GM21619 (cell line): Measurements from ENCODE around the gene LGALS3BP.

Experiments used
- ATAC-seq: cut with Tn5 transposase; IDR thresholded peaks from one replicate; pipeline ENCODE4 v1.9.1; 2021; ENCODE audit not compliant: unreplicated experiment

LGALS3BP gene

DNA sequence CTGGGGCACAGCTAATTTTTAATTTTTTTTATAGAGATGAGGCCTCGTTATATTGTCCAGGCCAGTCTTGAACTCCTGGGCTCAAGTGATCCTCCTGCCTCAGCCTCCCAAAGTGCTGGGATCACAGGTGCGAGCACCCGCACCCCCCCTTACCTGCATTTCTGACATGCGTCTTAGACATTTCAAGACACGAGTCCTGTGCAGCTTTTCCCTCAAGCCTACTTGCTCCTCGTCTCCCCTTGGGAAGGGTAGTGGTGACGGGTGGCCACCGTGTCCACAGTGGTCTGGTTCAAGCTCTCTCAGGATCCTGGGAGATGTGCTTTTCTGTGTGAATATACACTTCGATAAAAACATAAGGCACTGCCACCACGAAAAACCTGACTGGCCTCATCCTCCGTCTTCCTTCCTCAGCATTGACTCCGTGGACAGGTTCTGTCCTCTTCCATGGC lies 20.2 kb upstream of the LGALS3BP start:
- no peak for ATAC-seq

DNA sequence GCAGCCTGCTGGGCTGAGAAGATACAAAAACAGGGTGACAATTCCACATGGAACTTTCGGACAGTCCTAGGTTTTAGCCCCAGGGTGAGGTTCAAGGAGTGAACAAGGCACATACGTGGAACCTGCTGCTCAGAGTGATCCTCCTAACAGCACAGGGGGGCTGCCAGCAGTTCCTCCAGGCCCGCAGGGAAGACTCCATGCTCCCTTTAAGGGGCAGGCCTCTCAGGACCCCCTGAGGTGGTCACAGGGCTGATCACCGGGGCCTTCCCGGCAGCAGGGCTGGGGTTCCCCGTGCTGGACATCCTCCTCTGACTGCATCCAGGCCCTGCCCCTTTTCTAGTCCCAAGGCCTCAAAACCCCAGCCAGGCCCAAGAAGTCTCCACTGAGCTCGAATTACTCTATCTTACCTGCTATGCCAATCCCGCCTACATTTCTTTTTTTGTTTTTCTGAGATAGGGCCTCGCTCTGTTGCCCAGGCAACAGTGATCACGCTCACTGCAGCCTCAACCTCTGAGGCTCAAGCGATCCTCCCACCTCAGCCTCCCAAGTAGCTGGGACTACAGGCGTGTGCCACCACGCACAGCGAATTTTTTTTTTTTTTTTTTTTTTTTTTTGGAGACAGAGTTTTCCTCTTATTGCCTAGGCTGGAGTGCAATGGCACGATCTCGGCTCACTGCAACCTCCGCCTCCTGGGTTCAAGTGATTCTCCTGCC lies 19.5 kb upstream of the LGALS3BP start:
- no peak for ATAC-seq

DNA sequence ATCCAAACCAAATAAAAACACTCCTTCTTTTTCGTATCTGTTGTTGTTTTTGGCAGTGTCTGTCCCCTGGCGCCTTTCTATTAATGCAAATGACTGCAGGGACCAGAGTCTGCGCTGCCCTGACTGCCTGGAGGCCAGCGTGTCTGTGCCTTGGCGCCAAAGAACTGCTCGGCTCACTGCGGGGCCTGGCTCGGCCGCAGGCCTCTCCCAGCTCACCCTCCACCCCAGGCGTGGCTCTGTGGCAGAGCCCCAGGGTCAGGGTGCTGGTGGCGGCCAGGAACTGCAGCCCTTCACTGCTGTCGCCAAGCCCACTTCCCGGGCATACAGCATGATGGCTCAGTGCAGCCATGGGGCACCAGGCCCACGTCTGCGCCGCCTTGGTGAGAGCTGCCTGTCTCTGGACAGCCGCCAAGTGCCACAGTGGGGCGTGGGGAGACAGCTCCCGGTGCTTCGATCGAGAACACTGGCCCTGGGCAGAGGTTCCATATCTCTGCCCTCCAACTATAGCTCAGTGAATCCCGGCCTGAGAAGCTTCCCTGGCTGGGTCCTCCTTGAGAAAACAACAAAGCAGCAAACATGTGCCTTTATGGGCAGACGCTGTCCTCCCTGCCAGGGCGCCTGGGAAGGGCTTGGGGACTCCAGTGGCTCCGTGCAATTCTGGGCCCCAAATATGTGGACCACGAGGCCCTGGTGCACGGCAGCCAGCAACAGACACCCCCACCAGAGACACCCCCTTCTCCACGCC lies 18.8 kb upstream of the LGALS3BP start:
- no peak for ATAC-seq

DNA sequence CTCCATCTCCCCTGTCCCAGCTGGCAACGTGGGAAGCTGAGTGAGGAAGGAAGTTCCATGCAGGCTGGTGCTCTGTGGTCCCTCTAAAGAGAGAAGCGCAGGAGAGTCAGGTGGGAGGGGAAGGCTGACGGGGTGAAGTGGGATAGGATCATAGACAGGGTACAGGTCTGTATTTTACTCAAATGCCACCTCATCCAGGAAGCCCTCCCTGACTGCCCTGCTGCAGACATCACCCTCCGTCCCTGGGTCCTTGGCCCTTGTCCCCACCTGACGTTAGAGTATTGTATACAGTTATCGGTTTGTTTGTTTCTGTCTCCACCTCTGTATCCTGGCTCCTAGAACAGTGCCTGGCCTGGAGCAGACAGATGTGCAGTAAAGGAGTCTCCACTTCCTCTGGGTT lies 18.2 kb upstream of the LGALS3BP start:
- no peak for ATAC-seq

DNA sequence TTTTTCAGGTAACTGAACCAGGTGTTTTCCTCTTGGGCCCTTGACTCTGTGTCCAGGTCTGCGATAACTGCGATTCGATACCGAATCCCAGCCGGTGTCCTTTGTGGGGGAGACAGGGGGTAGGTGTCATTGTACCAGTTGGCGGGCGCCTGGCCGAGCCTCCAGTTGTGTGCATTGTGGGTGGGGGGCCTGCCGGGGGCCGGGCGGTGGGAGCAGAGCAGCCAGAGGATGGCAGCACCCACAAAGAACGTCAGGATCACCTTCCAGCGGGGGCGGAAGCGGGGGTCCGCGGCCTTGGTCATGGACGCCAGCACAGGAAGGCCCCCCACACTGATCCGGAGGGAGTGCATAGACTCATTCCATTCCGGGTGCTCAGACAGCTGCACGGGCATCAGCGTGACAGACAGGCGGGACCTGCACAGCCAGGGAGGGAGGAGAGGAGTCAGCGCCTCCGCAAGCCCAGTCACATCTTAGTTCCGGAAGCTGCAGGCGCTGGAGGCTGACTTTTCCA lies 17.6 kb upstream of the LGALS3BP start:
- ATAC-seq = no peak

DNA sequence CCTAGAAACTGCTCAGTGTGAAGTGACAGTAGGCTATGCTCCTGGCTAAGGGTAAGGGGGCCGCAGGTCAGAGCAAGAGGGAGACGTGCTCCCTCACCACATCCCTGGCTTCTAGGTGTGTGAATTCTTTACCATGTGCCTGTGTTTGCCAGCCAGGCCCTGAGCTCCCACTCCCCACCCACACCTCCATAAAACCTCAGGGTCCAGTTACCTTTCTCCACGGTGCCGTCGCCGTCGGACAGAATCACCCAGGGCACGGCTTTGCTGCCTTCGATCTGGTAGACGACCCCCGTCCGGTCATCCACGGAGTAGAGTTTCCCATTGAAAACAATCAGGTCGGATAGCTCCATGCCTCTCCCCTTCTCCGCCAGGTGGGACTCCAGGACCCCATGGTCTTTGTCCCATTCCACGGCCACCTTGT lies 17.1 kb upstream of the LGALS3BP start:
- no peak for ATAC-seq

DNA sequence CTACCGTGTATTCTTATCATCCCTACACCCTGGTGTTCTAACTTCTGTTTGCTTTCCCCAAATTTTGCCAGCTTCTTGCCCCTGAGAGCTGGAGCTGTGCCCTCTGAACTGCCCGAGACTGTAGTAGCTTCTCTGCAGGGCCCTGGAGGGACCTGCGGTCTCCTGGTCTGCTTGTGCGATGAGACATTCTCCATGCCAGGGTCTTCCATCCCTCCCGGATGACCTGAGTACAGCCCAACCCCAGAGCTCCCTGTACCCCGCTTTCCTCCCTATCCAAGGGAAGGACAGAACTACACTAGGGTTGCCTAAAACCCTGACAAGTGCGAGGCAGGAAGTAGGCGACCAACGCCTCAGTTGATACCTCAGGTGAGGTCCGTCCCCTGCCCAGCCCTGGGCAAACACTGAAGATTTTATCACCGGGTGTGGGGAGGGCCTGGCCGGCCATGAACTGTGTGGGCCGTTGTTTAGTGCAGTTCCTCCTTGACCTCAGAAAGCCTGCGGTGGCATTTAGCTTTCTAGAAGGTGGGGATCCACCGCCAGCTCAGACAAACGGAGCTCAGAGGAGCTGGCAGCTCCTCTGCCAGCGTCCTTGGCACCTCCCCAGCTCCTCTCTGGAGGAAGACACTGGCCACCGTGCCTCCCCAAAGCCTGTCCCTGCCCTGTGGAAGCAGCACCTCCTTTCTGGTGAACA lies 16.2 kb upstream of the LGALS3BP start:
- ATAC-seq = no peak

DNA sequence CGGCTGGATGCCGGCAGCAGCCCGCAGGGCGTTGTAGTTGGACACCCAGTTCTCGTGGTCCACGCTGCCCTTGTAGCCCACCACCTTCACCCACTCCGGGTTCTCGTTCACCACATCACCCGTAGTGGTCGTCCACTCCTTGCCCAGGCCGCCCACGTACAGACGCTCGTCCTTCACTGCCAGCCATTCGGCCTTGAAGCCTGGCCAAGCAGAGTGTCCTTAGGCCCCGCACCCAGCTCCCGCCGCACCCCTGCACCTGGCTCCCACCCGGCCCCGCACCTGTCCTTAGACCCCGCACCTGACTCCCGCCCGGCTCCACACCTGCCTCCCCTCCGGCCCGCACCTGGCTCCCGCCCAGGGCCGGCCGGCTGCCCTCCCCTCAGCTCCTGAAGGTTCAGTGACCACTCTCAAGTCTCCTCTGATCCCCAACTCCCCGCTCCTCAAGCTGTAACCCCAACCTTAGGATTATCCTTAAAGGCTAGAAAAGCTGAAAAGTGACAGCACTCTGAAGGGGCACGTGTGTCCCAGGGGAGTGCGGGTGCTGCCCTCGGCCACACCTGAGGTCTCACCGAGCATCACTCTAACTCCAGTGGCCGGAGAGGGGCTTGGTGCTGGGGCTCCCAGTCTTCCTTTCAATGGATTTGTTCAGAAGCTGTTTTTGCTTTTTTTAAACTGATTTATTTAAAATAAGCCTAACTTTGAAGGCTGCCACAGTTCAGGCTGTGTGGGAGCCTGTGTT lies 15.5 kb upstream of the LGALS3BP start:
- ATAC-seq = no peak

DNA sequence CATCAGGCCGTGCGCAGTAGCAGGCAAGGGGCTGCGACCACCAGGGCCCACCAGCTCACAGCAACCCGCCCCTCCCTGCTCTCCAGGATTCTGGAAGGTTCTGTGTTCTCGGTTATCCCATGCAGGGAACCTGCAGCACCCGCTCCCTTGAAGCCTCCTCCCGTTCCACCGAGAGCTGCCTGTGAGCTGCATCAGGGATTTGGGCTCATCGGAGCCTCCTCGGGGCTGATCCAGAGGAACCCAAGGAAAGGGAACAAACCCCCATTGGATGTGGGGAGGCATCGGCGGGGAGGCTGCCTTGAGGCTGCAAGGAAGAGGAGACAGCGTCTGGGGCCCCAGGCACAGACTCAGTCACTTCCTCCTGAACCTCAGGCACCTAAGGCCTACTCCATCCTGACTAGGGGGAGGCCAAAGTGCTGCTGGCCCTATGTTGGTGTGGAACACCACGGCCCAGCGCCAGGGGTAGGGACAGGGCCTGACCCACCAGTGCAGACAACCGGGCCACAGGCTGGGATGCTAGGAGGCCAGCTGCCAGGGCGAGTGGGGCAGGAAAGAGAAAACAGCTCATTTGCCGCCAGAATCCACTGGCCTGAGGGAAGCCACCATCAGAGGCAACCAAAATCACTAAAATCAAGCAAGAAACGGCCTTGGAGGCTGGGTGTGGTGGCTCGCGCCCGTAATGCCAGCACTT lies 14.4 kb upstream of the LGALS3BP start:
- ATAC-seq = no peak

DNA sequence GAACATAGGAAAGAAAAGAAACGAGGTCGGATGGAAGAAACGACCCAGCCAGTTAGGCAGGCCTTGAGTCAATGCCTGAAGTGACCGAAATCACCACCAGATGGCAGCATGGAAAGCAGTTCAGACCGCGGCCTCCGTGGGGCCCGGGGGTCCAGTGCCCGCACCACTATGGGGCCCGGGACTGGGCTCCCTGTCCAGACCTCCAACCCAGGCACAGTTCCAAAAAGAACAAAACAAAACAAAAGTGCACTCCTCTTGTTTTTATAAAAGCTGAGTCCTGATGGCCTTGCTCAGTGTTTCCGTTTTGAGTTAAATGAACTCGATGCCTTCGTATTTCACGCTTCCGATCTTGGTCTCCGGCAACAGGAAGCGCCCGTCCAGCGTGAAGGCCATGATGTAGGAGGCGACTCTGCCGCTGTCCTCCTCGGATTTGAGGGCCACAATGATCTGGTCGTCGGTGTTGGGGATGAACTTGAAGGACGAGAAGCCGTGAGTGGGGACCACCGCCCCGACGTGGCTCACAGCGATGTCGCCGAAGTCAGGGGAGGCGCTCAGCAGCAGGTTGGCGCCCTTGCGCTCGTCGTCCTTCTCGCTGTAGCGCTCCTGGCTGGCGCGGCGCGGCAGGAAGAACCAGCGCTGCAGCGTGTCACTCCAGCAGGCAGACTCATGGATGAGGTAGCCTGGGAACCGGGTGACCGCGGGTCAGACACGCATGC lies 13.7 kb upstream of the LGALS3BP start:
- no peak for ATAC-seq

DNA sequence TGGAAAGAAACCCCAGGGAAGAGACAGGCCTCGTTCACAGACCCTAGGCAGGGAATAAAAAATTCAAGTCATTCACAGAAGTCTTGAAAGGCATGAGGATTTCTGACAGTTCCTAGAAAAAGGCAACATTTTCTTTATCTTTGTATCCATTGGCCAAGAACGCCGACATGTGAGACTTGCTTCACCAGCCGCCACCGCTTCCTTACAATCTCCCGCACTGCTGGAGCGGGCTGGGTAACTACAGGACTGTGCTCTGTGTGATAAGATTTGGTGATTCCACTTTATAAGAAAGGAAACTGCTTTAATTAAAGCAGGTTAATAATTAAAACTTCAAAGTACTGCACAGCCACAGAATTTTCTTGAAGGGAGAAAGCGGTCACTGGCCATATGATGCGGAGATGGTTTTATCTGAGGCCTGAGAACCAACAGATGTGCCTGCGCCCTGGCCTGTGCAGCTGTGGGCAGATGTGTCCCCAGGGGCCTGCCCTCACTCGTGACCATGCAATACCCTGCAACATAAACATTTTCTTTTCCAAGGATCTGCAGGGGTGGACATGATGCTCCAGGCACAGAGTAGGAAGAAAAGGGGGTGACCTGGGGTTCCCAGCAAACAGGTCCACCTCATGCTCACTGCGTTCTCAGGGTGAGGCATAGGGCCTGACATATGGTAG lies 13.0 kb upstream of the LGALS3BP start:
- ATAC-seq = no peak

DNA sequence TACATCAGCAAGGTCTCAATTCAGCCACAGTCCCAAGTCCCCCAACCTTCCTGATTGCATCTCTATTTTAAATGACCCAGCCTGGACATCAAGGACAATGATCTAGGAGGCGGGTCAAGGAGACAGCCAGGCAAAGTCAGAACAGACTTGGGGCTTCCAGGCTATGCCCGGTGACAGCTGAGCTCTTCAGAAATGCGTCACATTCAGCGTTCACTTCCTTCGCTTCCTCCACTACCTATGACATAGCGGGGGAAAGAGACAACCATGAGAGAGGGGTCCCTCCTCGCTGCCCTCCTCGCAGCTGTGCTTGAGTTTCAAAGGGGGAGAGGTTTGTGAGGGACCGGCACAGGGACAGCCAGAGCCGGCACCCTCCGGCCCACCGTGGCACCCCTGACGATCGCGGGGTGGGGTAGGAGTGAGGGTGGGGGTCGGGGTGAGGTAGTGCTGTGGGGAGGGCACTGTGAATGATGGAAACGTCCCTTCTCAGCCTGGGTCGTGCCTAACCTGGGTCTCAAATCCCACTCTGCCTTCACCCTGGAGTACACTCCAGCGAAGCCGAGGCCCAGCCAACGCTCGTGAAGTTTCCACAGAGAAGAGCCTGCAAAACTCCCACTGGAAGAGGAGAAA lies 12.3 kb upstream of the LGALS3BP start:
- ATAC-seq = no peak

DNA sequence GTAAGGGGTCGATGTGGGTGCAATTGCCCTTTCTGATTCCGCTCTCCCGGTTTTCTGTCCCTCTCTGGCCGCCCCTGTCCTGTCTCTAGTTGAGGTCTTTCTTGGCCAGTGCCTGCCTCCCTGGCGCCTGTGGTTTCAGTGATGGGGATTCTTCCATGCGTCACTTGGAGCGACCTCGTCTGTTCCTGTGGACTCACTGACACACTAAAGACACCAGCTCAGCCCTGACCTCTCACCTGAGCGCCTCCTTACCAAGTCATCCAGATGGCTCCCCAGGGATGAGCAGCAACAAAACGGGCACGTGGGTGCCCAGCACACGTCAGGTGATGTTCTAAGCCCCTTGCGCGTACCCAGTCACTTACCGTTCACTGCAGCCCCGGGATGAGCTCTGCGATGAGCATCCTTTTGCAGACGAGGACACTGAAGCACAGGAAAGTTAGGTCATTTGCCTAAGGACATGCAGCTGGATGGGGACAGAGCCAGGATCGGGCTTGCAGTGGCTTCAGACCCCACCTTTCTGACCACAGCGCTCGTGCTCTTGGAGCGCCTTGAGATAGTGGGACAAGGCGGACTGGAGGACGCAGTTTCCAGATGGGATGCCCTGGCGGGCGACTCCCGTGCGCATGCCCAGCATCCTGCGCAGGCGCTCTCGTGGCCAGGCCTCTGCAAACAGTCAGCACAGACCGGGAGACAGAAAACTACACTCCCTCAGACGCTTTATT lies 11.5 kb upstream of the LGALS3BP start:
- no peak for ATAC-seq

DNA sequence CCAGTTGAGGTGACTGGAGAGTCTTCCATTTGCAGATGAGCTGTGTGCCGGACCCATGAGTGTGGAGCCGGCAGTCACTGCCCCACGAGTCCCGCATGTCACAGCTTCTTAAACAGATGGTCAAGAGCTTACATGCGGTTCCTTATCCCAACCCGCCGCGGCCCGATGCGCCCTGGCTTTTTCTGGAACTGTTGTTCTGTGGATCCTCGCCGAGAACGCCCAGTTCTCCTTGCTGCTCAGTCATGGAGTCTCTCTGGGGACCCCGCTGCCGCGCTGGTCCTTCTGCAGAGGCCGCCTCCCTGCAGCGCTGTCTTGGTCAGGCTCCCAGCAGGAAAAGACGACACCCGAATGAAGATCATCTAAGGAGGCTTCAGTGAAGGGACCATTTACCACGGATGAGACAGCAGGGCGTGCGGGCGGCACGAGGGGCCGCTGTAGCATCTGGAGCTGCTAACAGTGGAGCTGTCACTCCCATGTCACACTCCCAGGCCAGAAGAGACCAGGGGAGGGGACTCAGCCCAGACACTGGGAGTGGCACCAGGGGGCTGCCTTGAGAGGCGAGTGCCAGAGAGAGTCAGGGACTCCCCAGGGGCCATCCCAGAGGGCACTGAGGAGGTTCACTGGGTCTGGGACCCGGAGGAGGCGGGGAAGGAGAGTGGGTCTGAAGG lies 10.8 kb upstream of the LGALS3BP start:
- no peak for ATAC-seq

DNA sequence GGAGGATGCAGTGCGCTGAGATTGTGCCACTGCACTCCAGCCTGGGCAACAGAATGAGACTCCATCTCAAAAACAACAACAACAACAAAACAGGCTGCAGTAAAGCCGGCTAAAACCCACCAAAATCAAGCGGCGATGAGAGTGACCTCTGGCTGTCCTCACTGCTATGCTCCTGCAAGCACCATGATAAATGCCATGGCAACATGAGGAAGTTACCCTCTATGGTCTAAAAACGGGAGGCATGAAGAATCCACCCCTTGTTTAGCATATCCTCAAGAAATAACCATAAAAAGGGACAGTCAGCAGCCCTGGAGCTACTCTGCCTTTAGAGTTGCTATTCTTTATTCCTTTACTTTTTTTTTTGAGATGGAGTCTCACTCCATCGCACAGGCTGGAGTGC lies 8.4 kb upstream of the LGALS3BP start:
- no peak for ATAC-seq

DNA sequence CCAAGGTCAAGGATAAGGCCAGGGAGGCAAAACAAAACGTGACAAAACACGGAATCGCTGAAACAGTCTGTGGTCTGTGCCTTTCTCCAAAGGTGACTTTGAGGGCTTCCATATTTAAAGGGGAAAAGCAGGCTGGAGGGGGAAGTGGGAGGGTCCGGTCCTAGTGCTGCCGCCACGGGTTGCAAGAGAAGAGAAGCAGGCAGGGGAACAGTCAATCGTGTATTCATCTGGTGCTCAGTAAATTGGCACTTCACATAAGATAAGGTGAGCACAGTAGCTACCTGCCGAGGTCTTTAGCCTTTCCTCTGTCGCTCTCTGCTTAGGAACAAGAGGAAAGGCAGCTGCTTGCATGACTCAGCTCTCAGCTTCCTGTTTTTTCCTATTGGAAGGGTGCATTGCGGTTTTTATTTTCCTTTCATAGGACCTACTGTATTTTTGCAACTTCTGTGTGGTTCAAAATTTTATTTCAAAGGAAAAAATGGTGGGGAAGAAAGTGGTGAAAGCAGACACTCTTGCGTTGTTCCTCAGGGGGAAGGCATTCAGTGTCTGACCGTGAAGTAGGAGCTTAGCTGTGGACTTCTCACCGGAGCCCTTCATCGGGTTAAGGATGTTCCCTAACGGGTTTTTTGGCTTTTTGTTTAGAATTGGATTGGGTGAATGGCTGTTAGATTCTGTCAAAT lies 7.1 kb upstream of the LGALS3BP start:
- no peak for ATAC-seq

DNA sequence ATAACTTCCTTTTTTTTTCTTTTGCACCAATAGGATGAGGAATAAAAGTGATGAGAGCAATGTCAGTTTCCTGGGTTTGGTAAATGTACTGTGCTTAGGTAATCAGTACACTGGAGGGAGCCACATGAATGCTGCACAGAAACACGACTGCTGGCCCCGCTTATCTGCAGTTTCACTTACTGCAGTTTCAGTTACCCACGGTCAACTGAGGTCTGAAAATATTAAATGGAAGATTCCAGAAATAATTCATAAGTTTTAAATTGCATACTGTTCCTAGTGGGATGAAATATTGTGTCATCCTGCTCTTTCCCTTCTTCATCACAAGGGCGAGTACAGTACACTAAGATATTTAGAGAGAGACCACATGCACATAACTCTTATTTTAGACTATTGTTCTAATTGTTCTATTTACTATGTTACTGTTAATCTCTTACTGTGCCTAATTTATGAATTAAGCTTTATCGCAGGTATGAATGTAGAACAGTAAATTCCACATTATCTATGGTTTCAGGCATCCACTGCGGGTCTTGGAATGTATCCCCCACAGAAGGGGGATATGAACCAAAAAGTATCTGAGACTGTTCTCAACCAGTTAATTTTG lies 6.4 kb upstream of the LGALS3BP start:
- ATAC-seq = no peak
